CD4-positive, alpha-beta T cell treated with Interleukin-10 for 1 hour (primary cell): ENCODE results near the gene BPIFB6.

Source experiments
- DNase-seq: peaks from one replicate; pipeline ENCODE4 v3.0.0-alpha.2; 2020

Gene BPIFB6

GRCh38 chr20:33016581-33017109 is 14.8 kb upstream of the BPIFB6 start:
- no peak for DNase-seq

GRCh38 chr20:33017542-33017941 is 13.9 kb upstream of the BPIFB6 start:
- no peak for DNase-seq

- DNase-seq = no peak
Measured at GRCh38 chr20:33018169-33018931, 13.1 kb upstream of the BPIFB6 start.

DNA sequence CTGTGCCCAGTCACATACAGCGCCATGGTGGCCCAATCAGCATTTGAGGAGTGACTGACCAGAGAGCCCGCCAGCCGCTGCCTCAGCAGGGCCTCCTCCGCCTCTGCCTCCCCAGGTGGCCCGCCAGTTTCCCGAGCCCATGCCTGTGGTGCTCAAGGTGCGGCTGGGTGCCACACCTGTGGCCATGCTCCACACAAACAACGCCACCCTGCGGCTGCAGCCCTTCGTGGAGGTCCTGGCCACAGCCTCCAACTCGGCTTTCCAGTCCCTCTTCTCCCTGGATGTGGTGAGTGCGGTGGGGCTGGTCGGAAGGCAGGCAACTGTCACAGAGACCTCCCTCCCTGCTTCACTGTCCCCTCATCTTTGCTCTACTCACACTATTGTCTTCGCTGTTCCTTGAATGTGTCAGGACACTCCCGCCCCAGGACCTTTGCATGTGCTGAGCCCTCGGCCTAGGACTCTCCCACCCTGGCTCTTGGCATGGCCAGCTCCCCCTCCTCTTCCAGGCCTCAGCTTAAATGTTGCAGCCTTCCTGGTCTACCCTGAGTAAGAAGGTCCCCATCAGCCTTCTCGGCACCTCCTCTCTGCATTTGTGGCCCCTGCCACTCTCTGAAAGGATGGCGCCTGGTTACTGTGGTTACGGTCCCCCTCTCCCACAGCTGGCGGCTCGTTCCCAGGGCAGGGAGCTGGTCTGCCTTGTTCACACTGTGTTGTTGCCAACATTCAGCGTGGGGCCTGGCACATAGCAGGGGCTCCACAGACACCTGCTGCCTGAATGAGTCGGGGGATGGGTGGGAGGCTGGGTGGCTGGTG is 11.8 kb upstream of the BPIFB6 start:
- no peak for DNase-seq

DNA sequence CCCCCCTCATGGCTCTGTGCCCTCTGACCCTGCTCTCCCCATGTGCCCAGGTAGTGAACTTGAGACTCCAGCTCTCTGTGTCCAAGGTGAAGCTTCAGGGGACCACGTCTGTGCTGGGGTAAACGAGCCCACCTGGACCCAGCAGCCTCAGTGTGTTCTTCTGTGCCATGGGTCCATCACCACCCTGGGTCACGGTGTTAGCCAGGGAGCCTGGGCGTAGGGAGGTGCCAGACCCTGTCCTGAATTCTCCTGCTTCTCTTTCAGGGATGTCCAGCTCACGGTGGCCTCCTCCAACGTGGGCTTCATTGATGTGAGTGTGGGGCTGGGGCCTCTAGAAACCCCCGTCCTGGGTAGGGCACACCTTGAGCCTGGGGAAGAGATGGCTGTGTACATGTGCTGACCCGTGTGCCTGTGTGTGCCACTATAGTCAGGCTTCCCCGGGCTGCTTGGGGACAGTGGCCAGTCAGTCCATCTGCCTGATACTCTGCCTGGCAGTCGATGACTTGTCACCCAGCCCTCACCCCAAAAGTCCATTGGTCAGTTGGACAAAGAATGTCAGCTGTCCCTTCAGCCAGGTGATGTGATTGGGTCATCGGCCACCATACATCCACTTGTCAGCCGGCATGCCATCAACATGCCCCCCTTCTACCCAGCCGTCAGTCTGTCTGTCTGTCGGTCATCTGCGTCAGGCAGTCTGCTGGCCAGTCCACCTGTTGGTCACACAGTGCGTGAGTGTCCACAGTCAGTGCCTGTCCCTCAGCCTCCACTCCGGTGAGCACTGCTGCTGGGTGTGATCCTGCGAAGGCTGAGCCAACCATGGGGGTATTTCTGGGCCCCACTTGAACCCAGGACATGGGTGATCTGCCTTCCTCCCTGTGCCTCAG is 10.9 kb upstream of the BPIFB6 start:
- DNase-seq = no peak

DNA sequence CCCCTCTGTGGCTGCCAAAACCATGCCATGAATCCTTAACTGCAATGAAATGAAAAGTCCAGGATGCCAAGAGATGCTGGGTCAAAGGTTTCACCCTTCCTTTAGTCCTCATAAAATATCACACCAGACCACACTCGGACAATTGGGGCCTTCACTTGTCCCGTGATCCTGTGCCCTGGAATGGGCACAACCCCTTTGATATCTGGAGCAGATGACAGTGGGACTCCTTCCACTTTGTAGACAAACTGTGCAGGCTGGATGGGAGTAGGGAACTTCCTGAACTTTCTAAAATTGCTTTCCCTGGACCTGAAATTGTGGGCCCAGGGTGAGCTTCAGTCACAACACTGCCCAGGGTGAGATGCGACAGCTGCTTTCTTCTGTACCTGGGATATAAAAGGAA is 9.6 kb upstream of the BPIFB6 start:
- DNase-seq = no peak

GRCh38 chr20:33022289-33022688 is 9.2 kb upstream of the BPIFB6 start:
- DNase-seq = no peak

- no peak for DNase-seq
Measured at GRCh38 chr20:33022694-33023438, 8.6 kb upstream of the BPIFB6 start.

DNA sequence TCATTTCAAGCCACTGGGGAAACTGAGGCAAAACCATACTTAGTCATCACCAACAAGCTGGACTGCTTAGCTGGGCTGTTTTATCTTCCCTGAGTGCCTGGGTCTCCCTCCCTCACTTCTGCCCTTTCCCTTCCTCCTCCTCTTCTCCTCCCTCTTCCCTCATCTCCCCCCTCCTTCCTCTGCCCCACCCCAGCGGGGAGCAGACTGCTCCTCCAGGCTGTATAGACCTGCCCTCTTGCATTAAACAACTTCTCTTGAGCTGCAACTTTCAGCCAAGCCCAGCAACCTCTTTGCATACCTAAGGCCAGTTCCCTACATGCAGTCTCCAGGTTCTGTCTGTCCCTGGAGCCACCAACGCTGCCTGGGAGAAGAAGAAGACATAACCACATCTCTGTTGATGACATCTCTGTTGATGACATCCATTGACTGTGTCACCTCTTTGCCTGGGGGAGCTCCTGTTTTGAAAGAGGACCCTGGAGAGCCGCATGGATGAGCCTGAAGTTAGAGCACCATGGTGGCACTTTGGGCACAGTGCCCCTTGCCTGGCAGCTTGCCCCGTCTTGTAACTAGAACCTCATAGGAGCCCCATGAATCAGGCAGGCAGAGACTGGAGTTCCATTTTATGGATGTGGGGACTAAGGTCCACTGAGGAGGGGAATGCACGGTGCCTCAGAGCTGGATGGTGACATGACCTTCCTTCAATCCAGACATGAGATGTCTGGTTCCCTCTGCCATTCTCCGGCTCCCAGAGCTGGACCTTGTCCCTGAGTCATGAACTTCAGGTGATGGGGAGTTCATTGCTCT is 7.8 kb upstream of the BPIFB6 start:
- DNase-seq = no peak

- no peak for DNase-seq
Measured at GRCh38 chr20:33024243-33024560, 7.2 kb upstream of the BPIFB6 start.

GRCh38 chr20:33024609-33025317 is 6.7 kb upstream of the BPIFB6 start:
- DNase-seq = no peak

DNA sequence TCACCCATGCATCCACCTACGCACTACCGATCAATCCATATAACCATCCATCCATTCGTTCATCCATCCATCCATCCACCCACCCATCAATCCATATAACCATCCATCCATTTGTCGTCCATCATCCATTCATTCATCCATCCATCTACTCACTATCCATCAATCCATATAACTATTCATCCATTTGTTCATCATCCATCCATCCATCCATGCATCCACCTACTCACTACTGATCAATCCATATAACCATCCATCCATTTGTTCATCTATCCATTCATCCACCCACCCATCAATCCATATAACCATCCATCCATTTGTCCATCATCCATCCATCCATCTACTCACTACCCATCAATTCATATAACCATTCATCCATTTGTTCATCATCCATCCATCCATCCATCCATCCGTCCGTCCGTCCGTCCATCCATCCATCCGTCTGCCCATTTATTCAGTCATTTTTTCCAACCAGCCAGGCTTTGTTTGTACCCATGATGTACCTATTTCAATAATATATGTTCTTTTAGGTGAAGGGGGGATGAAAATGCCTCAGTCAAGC is 6.1 kb upstream of the BPIFB6 start:
- no peak for DNase-seq

DNA sequence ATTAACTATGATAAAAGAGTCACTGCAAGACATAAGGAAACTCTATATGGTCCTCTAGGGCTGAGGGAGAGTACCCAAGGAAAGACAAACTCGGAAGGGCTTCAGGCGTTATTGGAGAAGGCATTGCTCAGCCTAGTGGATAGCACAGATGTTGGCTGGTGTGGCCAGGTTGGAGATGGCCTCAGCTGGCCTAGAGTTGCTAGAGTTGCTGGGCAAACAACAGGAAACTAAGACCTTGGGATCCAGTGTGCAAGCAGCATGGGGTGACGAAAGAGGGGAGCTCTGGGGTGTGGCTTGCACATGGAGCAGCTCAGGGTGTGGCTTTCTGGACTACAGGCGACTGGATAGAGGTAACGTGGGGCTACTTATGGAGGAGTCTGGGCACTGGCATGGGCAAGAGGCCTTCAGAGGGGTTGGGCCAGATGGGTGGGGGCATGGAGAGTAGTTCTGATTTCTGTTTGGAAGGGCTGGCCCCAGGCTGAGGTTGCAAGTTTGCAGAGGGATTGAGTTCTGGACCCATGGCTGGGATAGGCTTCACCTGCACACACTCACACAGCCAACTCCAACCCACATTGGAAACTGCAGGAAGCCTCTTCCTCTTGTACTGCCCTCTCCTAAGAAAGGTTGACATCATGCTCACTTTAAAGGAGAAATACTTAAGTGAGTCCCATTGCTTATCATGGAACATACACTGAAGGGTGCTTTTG is 5.2 kb upstream of the BPIFB6 start:
- no peak for DNase-seq

GRCh38 chr20:33026779-33027759 is 4.4 kb upstream of the BPIFB6 start:
- no peak for DNase-seq

DNA sequence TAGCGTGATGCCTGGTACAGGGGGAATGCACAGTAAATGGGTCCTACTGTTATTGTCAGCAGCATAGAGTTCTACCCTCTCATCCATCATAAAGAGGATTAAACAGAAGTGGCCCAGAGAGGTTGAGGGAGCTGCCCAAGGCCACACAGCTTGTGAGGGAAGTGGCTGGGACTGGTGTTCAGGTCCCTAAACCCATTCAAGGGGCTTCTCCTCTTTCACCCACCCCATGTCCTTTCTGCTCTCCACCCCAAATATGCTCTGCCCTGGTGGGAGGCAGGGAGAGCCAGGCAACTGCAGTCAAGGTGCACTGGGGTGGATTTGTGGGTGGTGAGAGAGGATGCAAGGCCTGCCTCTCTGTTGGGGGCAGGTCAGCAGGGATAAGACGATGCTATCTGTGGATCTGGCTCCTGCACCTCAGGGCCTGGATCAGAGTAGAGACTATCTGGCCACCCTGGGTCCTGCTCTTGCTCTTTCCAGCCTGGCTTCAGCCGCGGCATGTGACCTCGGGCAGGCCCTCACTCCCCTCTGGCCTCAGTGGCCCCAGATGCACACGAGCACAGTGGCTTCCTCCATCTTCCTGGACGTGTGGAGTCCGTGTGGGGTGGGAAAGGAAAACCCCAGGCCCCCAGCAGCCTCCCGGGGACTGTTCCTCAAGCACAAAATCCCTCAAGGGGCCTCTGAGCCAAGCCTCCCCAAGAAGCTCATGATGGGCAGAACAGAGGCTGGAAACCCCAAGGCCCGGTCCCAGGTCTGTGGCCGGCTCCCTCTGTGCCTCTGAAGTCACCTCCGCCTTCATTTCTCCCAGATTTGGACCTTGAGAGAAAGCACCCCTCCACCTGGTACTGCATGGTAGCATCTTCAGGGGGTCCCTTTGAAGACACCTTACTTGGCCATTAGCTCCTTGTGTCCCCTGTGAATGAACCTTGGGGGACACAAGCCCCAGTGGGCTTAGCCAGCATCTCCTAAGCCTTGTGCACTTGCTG is 3.4 kb upstream of the BPIFB6 start:
- no peak for DNase-seq

DNA sequence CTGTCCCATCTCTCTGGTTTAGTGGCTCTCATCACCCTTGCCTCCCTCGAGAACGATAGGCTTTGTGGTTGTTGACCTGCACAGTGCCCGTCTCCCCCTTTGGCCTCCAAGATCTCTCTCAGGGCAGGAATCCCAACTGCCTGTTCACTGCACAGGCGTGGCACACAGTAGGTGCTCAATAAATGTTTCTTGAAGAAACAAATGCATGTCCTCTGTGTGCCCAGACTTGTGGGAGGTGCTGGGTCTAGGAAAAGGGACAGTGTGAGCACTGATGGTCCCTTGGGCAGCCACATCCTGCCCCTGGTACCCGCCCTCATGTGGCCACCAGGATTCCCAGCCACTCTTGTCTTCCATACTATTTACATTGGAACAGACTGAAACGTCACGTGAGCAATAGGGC is 2.6 kb upstream of the BPIFB6 start:
- DNase-seq = no peak

DNA sequence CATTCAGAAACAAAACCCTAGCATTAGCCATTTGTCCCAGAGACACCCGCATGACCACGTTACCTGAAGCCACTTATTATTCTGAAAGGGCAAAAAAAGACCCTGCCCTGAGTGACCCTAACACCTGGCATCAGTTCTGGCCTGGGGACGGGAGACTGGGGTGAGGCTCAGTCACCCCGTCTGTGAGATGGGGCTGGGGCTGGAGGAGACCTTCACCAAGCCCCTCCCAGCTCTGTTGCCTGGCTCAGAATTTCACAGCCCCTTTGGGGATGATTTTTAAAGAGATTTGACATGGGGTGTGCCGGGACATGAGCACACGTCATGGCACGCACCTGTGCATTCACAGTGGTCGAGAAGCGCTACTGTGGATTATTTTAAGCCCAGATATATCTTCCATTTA is 1.4 kb upstream of the BPIFB6 start:
- DNase-seq = no peak
